Uterus (tissue), 4 donors: ENCODE data around the gene TINCR. TPM values are rescaled to one million over a fixed set of nuclear protein-coding genes. Genes with fewer than 3 reads are reported as not detected.
"Not testable (repeated sequence)": the region's sequence is repeated elsewhere in the genome, so short reads cannot be mapped to it uniquely, and the experiment has no call there.

Experiments used
- DNase-seq, 2 donors: peaks; one replicate each; pipeline ENCODE4 v3.0.0-alpha.2; 2019 to 2020
- H3K27ac ChIP-seq, 2 donors: fragments of 200-600 bp; sonication (generic); 1 replicate in 1 of 2; 2 replicates in 1 of 2; pipeline ENCODE4 v1.5.1; 2016 to 2018
- H3K27me3 ChIP-seq, 2 donors: fragments of 200-600 bp; sonication (generic); one replicate each; pipeline ENCODE4 v1.5.1; 2018 to 2019; ENCODE audit warnings: control low read depth in 1 of 2
- H3K36me3 ChIP-seq, 2 donors: fragments of 200-600 bp; sonication (generic); one replicate each; pipeline ENCODE4 v1.5.1; 2019; ENCODE audit warnings: control low read depth in 1 of 2
- H3K4me1 ChIP-seq, 2 donors: fragments of 200-600 bp; sonication (generic); one replicate each; pipeline ENCODE4 v1.5.1; 2018 to 2019; ENCODE audit warnings: control low read depth in 1 of 2
- H3K4me3 ChIP-seq, 2 donors: fragments of 200-600 bp; sonication (generic); 1 replicate in 1 of 2; 2 replicates in 1 of 2; pipeline ENCODE4 v1.5.1; 2018 to 2019; ENCODE audit warnings: mild to moderate bottlenecking in 1 of 2
- H3K9me3 ChIP-seq, 2 donors: fragments of 200-600 bp; sonication (generic); one replicate each; pipeline ENCODE4 v1.5.1; 2019; ENCODE audit warnings: control low read depth in 1 of 2
- POLR2A ChIP-seq, 2 donors: fragments of 450-650 bp; IDR thresholded peaks; one replicate each; pipeline ENCODE4 v1.6.1; 2016; ENCODE audit warnings: antibody characterized with exemption in 2 of 2, mild to moderate bottlenecking in 1 of 2, moderate library complexity in 1 of 2
- intact Hi-C: fragments of 100-400 bp; cut with DNase I; formaldehyde crosslinking; loops from one replicate; pipeline ENCODE4 v1.15.1; 2023; ENCODE audit warnings: low total_unique reads
- total RNA-seq, 4 donors: library from RNA; depleted of rRNA in 3 of 4; stranded (reverse); fragments of >200 nt in 3 of 4; gene quantifications; one replicate each; pipeline versions ENCODE4 v1.1.0 to v1.2.4, GENCODE V29; 2014 to 2023
- TF ChIP-seq, protein P1 (sequence below), 4 experiments: fragments of 200-600 bp in 2 of 4; fragments of 450-650 bp in 2 of 4; sonication (generic) in 2 of 4; IDR thresholded peaks; one replicate each; pipeline ENCODE4 v1.5.1; 2016 to 2019; ENCODE audit warnings: antibody characterized with exemption in 4 of 4, mild to moderate bottlenecking in 2 of 4, moderate library complexity in 1 of 4
- donor health status: DM: yes; HTN: yes; CAD: no.

TINCR gene
- total RNA-seq, 4 donors from 2014 or later = 1.2 to 5.3 TPM; not detected in 2

DNA sequence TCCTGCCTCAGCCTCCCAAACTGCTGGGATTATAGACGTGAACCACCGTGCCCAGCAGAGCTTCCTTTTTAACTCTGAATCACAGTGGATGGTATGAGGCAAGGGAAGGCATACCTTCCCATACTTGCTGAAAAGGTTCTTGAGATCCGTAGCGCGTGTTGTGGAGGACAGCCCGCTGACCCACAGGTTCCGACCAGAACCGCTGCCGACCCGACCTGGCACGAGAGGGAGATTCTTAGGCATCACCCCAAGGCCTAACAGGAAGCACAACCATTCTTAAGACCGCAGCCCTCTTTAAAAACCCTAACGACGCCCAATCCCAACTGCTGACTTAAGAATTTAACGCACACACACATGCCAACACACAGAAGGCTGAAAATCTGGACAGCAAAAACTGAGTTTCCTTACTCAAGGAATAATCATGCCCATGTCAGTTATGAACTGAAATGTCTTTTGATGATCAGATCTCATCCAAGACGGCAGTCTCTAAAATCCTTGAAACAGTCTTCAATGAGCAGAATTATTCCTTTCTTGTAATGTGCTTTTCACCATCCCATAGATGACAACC lies 42.2 kb upstream of the TINCR start:
- no peak overlapping the region for H3K27ac ChIP-seq
- H3K27me3 ChIP-seq = no peaks in the 10 kb centered on the region
- H3K4me1 ChIP-seq = no peaks in the 10 kb centered on the region
- no peaks in the 10 kb centered on the region for H3K9me3 ChIP-seq
- TF ChIP-seq POLR2A (IDR thresholded peaks at IDR 0.05) = no peak
- TF ChIP-seq, protein P1, sequence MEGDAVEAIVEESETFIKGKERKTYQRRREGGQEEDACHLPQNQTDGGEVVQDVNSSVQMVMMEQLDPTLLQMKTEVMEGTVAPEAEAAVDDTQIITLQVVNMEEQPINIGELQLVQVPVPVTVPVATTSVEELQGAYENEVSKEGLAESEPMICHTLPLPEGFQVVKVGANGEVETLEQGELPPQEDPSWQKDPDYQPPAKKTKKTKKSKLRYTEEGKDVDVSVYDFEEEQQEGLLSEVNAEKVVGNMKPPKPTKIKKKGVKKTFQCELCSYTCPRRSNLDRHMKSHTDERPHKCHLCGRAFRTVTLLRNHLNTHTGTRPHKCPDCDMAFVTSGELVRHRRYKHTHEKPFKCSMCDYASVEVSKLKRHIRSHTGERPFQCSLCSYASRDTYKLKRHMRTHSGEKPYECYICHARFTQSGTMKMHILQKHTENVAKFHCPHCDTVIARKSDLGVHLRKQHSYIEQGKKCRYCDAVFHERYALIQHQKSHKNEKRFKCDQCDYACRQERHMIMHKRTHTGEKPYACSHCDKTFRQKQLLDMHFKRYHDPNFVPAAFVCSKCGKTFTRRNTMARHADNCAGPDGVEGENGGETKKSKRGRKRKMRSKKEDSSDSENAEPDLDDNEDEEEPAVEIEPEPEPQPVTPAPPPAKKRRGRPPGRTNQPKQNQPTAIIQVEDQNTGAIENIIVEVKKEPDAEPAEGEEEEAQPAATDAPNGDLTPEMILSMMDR (IDR thresholded peaks at IDR 0.05) = no peak
- intact Hi-C loops = no loop called here
- H3K4me3 ChIP-seq = no peak overlapping the region
- DNase-seq = no peak
- no peaks in the 10 kb centered on the region for H3K36me3 ChIP-seq

DNA sequence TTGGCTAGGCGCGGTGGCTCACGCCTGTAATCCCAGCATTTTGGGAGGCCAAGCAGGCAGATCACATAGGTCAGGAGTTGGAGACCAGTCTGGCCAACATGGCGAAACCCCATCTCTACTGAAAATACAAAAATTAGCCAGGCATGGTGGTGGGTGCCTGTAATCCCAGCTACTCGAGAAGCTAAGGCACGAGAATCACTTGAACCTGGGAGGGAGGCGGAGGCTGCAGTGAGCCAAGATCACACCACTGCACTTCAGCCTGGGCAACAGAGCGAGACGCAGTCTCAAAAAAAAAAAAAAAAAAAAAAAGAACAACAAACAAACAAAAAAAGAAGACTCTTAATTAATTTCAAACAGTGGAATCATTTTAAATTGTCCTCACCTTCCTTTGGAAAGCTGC lies 41.0 kb upstream of the TINCR start:
- H3K9me3 ChIP-seq, H3K36me3 ChIP-seq, H3K27me3 ChIP-seq, H3K27ac ChIP-seq, H3K4me3 ChIP-seq, DNase-seq, H3K4me1 ChIP-seq, intact Hi-C loops: not testable (repeated sequence)

DNA sequence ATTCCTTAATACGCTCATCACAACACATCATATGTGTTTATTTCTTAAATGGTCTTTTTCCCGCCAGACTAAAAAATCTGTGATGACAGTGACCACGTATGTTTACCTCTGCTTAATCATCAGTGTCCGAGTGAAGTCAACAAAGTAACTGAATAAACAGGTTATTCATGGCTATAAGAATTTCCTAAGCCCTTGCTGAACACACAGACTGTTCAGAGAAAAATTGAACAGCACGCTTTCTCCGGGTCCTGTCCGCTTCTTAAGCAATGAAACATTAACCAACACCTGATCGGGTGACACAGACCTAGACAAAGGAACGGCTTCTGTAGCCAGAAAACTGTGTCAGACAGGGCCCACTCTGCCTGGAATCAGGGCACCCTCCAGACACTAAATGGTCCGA lies 40.5 kb upstream of the TINCR start:
- Histone ChIP-seq H3K27me3 (no peaks in the 10 kb centered on the region), H3K4me1 (no peaks in the 10 kb centered on the region), H3K4me3 (no peak overlapping the region), H3K36me3 (no peaks in the 10 kb centered on the region), H3K9me3 (no peaks in the 10 kb centered on the region), H3K27ac (no peak overlapping the region)
- DNase-seq = no peak
- intact Hi-C loops = no loop called here
- TF ChIP-seq, protein P1 (IDR thresholded peaks at IDR 0.05) = no peak
- no peak for TF ChIP-seq POLR2A (IDR thresholded peaks at IDR 0.05)

DNA sequence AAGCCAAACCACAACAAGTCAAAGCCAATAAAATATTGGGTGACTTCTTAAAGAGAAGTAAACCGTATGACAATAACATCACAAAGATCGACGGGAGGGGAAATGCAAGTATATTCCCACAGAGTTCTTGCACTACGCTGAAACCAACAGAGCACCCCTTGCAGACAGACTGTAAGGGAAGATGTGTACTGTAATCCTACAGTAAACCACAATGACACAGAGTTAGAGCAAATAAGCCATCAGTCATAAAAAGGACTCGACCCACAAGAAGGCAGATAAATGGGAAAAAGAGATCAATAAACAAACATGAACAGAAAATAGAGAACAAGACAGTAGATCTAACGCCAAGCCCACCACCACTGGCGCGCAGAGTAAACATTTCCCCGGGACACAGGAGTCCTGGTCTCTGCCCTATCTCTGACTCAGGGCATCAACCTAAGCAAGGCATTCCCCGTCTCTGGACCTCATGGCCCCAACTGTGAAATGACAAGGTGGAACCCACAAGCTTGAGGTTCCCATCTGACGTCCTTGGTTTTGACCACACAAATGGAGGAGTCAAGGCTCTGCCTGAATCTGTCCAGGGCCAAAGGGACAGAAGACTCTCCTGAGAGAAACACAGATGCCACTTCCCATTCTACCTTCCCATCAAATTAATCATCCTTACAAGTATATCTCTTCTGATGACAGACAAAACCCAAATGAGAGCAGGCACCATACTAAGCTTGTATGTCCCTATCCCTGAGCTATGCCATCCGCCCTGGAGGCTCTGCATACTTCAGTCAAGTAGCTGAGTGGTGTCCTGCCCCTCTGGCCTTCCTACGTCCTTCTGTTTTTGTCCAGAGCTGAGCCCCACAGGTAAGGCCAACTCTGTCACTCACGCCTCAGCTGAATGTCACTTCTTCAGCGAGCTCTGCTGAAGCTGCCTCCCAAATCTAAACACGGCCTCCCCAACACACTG lies 39.8 kb upstream of the TINCR start:
- Histone ChIP-seq H3K36me3 (no peaks in the 10 kb centered on the region), H3K4me1 (no peaks in the 10 kb centered on the region), H3K4me3 (no peak overlapping the region), H3K27me3 (no peaks in the 10 kb centered on the region), H3K9me3 (no peaks in the 10 kb centered on the region), H3K27ac (no peak overlapping the region)
- no peak for TF ChIP-seq POLR2A (IDR thresholded peaks at IDR 0.05)
- TF ChIP-seq, protein P1 (IDR thresholded peaks at IDR 0.05) = no peak
- no peak for DNase-seq
- intact Hi-C loops = no loop called here

DNA sequence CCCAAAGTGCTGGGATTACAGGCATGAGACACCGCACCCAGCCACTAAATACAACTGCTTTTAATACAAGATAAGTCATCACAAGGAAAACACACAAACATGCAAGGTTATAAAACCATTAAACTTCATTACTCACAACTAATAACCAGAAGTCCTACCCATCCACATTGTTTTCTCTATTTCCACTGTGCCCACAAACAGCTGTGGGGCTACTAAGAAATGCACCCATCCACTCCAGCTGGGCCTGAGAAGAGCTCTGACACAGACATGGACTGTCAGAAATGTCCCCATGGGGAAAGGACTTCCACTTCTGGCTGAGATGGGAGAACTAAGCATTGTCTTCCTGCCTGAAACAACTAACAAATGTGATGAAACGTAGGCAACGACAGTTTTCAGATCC lies 37.6 kb upstream of the TINCR start:
- intact Hi-C loops = no loop called here
- Histone ChIP-seq H3K36me3 (no peaks in the 10 kb centered on the region), H3K4me3 (no peak overlapping the region), H3K4me1 (no peaks in the 10 kb centered on the region), H3K27ac (no peak overlapping the region), H3K27me3 (no peaks in the 10 kb centered on the region), H3K9me3 (no peaks in the 10 kb centered on the region)
- no peak for TF ChIP-seq POLR2A (IDR thresholded peaks at IDR 0.05)
- TF ChIP-seq, protein P1 (IDR thresholded peaks at IDR 0.05) = no peak
- DNase-seq = no peak
